ENCODE data around the gene KLF3.

The KLF3 gene

DNA sequence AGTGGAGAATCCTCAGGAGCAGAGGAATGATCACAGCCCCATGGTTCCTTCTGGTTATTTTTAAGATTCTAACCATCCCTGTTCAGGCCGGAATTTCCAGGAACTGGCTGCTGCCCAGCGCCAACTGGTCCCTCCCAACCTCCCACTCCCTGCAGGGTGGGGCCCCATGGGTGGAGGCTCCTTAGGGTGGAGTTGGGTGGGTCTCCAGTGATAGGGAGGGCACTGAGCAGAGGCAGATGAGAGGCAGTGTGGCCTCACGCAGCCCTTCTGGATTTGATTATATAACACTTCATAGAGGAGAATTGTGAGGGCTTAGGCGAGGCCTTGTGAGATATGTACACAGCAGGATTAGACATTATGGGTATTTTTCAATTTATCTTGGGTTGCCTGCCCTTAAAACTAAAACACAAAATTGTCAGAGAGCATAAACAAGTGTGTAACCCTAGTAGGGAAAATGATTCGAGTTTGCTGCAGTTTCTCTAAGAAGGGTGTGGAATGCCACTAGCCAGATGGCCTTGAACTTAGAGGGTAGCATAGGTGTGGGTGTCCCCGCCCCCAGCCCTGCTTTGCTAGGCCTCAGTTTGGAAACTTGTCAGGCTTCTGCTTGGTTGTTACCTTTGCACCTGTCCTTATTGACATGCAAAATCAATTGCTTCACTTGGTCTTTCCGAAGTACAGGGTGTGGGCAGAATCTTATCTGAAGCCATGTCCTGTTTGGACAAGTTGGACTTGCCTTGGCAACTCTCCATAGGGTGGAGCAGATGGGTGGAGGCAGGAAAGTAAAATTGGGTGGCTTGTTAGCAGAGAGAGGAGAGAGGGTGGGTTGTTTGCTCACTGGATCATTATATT lies 9.4 kb downstream of the KLF3 start:
- DNase-seq (ENCODE audit: low read depth in 2 of 3, low spot score in 2 of 3) = no peak

DNA sequence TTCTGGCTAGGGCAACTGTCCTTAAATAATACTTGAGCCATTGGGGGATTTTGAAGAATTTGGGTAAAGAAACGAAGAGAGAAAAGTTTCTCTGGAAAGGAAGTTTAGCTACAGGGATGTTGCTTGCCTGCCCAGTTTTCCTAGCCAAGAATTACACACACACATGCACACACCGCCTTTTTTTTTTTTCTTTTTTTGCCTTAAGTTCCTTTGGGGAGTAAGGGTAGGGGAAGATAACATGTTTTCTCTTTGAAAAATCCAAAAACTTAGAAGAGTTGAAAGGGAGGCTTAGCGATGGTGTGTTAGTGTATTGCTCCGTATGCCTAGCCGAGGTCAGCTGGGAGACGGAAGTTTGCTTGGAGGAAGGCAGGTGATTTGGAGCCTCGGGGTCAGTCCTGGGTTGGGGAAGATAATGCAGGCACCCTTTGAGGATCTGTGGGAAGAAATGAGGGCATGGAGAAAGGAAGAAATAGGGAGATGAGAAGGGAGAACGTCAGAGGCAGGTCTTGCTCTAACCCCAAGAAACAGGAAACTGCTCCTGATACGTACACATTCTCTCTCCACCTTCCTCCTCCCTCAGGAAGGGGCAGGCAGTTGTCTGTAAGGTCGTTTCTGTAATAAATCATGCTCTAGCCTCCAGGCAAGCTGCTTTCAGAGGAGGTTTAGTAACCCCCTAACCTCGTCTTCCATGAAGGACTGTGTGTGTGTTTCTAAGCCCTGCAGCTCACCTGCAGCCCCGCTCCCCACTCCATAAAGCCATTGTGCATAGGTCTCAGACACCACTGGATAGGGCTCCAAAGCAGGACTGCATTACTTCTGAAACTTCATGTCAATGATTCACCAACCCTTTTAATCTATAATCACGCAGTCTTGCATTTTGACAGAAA lies 10.5 kb downstream of the KLF3 start:
- no peak for DNase-seq (ENCODE audit: low read depth in 2 of 3, low spot score in 2 of 3)

DNA sequence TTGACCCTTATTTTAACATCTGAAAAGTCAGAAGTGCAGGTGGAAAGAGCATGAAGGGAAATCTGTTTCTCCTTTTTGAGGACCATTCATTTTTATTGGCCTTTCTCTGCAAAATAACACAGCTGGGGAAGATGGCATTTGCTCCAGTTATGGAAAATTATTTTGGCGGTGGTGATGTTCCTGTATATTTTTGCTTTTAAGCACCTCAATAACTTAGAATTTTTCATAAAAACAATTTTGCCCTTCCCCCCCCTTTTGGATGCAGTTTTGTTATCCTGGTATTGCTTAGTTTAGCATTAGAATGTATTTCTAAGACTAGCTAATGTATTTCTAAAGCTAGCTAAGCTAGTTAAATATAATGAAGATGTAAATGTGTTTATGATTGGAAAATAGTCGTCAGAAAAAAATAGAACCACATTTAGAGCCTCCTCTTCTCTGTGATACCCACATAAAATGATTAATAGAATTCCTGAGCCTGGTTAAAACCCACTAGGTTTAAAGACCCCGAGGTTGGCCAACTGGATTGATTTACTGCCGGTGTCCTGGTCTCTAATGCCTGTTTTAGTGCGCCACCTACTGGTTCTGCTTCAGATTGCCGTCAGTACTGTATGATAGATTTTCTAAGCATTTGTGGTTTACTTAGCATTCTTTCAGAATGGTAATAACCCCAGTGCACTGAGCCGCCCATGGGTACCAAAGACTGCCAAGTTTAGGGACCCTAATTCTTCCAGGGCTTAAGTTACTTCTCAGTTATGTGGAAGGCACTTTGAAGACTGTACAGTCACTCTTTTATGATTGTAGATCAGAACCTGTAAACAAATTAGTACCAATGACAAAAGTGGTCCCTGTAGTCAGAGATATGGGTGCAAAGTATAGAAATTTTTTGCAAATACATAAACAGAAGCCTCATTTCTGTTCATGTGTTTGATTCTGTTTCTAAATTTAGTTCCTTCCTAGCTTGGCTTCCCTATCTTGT lies 11.4 kb downstream of the KLF3 start:
- DNase-seq (ENCODE audit: low read depth in 2 of 3, low spot score in 2 of 3) = peak in 2 of 3 experiments; percentile 62 to 68

DNA sequence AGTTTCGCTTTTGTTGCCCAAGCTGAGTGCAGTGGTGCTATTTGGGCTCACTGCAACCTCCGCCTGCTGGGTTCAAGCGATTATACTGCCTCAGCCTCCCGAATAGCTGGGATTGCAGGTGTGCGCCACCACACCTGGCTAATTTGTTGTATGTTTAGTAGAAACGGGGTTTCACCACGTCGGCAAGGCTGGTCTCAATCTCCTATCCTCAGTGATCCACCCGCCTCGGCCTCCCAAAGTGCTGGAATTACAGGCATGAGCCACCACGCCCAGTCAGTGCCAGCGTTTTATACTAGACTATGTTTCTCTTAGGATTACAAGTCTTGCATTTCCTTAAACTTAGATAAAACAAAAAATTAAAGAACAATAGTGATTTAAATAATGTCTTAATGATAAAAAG lies 13.0 kb downstream of the KLF3 start:
- DNase-seq (ENCODE audit: low read depth in 2 of 3, low spot score in 2 of 3) = no peak

DNA sequence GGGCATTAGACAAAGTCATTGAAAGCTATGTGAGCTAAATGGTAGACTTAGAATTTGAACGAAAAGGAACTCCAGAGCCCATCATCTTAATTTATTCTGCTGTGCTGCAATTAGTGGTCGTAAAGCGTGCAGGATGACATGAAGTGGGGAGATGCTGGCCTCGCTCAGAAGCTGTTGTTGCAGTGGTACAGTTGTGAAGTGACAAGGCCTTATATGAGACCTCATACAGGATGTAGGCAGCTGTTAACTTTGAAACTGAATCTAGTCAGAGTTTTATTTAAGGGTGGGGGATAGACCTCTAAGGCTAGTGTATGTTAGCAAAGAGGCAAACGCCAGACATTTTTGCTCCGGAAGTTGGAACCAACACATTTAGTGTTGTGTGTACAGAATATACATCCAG lies 13.4 kb downstream of the KLF3 start:
- DNase-seq (ENCODE audit: low read depth in 2 of 3, low spot score in 2 of 3) = no peak

DNA sequence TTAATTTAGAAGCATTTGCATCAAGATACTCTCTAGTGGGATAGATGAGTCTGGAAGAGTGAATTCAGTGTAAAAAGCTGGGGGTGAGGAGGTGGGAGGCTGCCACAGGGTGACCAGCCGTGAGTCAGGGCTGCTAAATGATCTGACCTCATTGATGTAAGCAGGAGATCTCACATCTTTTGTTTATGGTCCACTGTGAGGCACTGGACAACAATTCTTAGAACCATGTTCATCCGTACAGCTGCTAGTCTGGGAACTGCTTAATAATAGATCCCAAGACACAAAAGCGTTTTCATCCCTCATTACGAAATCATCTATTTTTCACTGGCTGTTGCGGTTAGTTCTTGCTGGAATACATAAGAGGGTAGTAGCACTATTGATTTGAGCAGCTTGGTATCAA lies 14.1 kb downstream of the KLF3 start:
- DNase-seq (ENCODE audit: low read depth in 2 of 3, low spot score in 2 of 3) = no peak

DNA sequence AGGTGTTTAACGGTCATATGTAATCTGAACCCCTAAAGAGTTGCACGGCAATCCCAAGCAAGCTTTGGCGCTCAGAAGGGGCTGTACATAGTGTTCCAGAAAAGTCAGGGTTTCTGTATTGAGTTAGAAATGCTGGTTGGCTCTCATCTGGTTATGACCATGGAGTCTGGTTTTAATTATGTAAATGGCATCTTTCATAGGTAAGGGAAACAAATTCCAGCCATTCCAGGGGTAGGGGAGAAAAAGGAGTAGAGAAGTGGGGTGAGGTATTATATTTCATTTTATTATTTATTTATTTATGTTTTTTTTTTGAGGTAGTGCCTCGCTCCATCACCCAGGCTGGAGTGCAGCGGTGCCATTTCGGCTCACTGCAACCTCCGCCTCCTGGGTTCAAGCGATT lies 15.9 kb downstream of the KLF3 start:
- no peak for DNase-seq (ENCODE audit: low read depth in 2 of 3, low spot score in 2 of 3)

DNA sequence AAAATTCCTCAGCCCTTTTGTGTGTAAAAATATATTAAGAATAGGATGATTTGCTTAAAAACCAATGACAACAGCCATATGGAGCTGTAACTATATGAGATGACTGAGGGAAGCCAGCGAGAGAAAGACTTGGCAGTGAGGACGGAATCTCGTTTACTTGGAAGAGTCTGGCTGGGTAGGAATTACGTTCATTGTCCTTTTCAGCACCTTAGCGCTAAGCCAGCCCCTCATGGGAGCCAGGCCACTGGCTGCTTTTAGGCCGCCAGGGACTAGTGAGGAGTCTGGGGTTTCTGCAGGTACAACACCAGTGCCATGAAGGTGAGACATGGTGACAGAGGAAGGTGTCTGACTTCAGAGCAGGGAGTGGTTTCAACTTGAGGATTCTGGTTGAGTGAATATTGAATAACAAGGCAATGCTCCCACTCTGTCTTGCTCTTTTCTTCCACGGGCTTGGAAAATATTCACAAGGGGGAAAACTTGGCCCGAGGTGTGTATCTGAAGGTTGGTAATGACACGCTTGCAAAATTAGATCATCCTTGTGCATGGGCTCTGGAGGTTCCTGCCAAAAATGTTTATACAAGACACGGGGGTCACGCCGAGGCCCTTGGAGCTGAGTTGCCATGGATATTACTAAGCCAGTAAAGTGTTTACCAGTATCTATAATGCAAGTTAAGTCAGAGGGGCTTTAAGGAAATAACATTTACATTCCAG lies 17.4 kb downstream of the KLF3 start:
- no peak for DNase-seq (ENCODE audit: low read depth in 2 of 3, low spot score in 2 of 3)

DNA sequence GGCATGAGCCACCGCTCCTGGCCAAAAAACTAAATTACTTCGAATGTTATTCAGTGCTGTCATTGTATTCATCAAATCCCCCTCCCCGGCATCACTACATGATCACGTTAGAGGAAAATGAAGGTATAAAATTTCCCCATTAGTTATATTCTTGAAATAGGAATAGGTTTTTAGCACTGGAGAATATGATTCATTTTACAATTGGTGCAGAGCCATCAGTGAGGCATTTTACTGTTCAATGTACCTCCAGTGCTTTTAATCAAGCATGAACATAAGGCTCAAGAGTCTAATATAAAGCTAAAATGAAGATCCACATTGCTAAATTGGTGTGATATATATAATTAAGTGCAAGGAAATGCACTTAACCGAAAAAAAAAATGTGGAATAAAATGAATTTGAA lies 18.3 kb downstream of the KLF3 start:
- DNase-seq (ENCODE audit: low read depth in 2 of 3, low spot score in 2 of 3) = no peak

DNA sequence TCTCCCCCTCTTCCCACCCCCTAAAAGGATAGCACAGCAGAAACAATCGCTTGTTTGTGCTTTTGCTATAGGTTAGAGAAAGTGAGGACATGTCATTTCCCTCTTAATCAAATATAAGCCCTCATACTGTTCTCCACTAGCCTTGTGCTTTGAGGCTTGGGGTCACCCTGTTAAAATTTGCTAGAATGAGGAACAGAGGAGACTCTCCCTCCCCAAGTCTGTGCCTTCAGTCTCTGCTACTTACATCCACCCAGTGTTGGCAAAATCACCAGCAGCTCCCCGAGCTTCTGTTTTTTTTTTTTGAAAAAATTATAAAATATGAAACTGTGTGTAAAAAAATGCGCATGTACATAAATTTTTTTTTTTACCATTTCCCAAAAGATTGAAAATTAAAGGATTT lies 19.3 kb downstream of the KLF3 start:
- DNase-seq (ENCODE audit: low read depth in 2 of 3, low spot score in 2 of 3) = no peak

DNA sequence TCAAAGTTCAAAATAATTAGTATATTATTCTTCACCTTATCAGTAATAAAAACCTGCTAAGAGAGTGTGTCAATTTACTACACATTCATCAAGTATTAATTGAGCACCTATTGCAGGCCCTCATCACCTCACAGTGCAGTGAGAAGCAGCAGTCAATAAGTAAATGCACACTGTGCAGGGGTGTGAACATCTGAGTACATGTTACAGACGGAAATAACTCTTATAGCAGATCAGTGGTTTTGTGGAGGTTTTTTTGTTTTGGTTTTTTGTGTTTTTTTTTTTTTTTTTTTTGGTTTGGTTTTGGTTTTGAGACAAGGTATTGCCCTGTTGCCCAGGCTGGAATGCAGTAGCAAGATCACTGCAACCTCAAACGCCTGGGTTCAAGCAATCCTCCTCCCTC lies 20.3 kb downstream of the KLF3 start:
- DNase-seq (ENCODE audit: low read depth in 2 of 3, low spot score in 2 of 3) = no peak

DNA sequence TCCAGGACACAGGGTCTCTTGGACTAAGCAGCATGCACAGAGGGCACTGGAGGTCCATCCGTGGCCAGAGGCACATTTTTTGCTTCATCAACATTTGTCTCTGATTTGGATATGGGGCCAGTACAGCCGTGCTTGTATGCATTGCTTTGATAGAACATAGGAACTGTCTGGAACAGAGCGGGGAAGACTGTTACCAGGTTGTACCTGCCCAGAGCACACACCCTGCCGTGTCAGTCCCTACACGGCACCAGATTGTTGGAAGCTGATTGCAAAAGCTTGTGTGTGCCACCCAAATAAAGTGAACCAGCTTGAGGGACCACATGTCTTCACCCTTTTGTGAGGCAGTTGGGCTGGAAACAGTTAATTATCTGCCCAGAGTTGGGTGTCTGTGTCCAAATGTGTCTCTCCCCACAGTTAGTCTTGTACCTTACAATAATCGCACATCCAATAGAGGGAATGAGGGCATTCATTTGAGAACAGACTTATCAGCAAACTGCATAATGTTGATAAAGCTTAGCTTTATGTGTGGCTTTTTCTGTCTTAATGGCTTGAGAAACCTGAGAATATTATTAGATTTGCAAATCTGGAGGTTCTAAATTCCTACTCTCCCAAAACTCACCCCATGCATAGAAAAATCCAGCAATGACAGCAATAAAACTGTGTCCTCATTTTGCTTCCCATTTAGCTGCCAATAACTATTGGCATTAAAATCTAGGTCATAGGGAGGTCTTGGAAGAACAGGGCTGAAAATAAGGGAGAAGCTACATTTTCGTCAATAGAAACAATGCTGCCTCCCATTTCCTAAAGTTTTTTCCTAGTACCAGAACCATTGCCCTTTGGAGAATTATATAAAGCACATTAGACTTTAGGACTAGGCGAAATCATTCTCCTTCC lies 21.2 kb downstream of the KLF3 start:
- DNase-seq (ENCODE audit: low read depth in 2 of 3, low spot score in 2 of 3) = no peak

DNA sequence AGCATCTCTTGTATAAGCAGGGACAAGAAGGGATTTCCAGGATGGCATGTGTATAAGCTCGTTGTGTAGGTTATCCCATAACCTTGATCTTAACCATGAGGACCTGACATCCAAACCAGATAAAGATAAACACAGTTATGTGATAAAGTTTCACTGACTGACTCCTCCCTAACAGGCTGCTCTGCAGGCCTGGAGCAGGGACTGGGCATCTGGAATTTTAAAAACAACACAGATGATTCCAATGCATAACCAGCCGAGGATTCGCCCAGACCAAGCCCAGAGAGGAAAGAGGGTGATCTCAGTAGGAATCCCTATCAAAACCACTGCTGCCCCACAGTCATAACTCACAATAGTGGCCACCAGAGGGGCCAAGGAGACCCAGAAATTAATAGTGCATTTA lies 22.7 kb downstream of the KLF3 start:
- no peak for DNase-seq (ENCODE audit: low read depth in 2 of 3, low spot score in 2 of 3)

DNA sequence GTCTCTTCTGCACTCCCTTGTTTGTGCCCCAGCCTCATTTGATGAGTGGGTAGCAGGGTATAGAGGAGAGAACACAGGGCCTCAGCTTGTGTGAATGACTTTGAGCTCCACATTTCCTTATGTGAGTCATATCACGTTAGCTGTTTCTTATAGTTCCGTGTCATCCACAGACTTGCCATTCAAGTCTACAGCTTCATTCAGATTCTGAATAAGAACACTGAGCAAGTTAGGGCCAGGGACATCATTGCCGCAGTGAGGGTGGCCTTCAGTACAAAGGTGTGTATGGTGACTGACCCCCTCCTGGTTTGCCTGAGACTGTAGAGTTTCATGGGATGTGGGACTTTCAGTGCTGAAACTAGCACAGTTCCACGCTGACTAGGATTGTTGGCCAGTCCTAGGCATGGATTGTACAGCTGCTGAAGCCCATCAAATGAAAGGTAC lies 23.6 kb downstream of the KLF3 start:
- DNase-seq (ENCODE audit: low read depth in 2 of 3, low spot score in 2 of 3) = no peak

DNA sequence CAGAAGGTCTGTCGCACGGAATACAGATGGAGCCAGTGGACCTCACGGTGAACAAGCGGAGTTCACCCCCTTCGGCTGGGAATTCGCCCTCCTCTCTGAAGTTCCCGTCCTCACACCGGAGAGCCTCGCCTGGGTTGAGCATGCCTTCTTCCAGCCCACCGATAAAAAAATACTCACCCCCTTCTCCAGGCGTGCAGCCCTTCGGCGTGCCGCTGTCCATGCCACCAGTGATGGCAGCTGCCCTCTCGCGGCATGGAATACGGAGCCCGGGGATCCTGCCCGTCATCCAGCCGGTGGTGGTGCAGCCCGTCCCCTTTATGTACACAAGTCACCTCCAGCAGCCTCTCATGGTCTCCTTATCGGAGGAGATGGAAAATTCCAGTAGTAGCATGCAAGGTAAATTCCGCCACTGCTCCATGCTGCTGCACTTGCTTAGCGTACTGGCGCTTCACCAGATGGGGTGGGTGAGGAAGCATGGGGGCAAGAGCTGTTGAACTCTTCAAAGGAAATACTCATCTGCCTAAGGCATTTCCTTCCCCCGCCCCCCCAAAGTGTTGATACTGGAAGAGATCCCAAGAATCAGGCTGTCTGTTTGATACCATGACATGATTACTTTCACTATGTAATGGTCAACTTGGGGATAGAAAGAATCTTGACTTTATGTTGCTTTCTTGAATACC lies 24.8 kb downstream of the KLF3 start:
- DNase-seq (ENCODE audit: low read depth in 2 of 3, low spot score in 2 of 3) = no peak

DNA sequence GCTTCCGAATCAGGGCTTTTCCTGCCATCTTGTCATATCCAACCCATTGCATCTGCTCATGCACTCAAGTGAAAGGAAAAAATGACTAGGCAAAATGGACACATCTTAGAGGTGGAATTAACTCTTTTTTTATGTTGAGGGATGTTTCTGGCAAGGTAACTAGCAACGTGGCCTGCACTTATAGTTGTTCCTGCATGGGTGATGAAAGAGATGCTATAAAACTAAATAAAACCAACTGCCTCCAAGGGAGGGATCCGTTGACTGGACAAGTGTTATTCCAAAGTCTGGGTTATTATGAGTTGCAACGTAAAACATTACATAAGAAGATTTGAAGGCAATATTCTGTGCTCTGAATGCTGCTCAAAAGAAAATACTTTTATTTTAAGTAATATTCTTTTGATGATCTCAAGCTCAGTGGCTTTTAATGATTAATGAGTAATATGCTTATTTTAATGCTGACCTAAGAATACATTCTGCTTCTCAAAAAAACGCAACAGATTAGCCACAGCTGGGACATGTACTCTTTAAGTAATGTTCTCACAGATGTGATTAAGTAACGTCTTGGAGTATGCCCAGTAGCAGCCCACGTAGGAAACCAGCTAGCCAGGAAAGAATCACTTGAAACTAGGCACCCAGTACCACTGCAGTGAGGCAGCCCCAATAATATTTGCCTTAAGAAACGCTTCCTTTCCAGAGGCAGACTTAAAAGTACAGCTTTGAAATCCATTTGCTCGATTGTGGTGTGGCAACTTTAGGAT lies 27.4 kb downstream of the KLF3 start:
- DNase-seq (ENCODE audit: low read depth in 2 of 3, low spot score in 2 of 3) = no peak

DNA sequence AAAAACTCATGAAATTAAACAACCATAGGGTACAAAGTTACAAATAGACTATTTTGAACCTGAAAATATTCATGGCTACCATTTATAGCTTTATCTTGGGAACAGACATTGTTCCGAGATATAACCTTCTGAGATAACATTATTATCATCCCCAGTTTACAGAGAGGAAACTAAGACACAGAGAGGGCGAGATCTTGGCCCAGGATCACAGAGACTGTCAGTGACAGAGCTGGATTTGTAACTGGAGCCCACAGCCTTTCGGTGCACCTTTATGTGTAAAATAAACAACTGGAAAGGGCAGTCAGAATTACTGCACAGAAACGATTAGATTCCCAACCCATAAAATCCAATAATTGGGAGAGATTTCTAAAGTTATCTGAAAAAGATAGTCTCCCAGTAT lies 28.4 kb downstream of the KLF3 start:
- no peak for DNase-seq (ENCODE audit: low read depth in 2 of 3, low spot score in 2 of 3)

DNA sequence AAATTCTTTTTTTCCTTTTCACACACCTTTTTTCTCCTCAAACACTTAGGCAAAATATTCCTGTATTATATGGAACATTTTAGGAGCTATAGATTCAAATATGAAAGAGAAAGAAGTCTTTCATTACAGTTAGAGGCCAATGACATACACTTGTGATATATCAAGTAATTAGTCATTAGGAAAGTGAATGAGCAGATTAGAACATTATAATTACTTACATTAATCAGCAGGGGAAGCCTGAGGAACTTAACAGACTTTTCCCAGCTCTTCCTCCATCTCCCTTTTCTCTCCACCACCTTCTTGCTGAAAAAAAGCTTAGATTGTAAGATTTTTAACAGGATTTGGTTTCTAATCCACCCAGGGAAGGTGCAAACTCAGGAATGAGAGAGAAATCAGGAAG lies 29.6 kb downstream of the KLF3 start:
- DNase-seq (ENCODE audit: low read depth in 2 of 3, low spot score in 2 of 3) = no peak

Data from activated CD8-positive, alpha-beta memory T cell treated with anti-CD3 and anti-CD28 coated beads for 48 hours (primary cell).